Measurements from ENCODE around the gene SLIT1.

SLIT1 gene

GRCh38 chr10:97063983-97064837 lies 121.5 kb downstream of the SLIT1 start:
- DNase-seq (ENCODE audit: low read depth in 2 of 2) = no peak

GRCh38 chr10:97063271-97063982 lies 122.3 kb downstream of the SLIT1 start:
- DNase-seq (ENCODE audit: low read depth in 2 of 2) = no peak

- no peak for DNase-seq (ENCODE audit: low read depth in 2 of 2)
Observed at GRCh38 chr10:97062456-97062855, 123.3 kb downstream of the SLIT1 start.

- DNase-seq (ENCODE audit: low read depth in 2 of 2) = no peak
Observed at GRCh38 chr10:97062046-97062445, 123.7 kb downstream of the SLIT1 start.

- DNase-seq (ENCODE audit: low read depth in 2 of 2) = no peak
Observed at GRCh38 chr10:97061423-97061822, 124.3 kb downstream of the SLIT1 start.

- no peak for DNase-seq (ENCODE audit: low read depth in 2 of 2)
Observed at GRCh38 chr10:97060441-97061084, 125.2 kb downstream of the SLIT1 start.

- DNase-seq (ENCODE audit: low read depth in 2 of 2) = no peak
Observed at GRCh38 chr10:97059872-97060205, 125.9 kb downstream of the SLIT1 start.

GRCh38 chr10:97059006-97059871 lies 126.5 kb downstream of the SLIT1 start:
- DNase-seq (ENCODE audit: low read depth in 2 of 2) = no peak

GRCh38 chr10:97058521-97058920 lies 127.2 kb downstream of the SLIT1 start:
- no peak for DNase-seq (ENCODE audit: low read depth in 2 of 2)

GRCh38 chr10:97057491-97058235 lies 128.1 kb downstream of the SLIT1 start:
- DNase-seq (ENCODE audit: low read depth in 2 of 2) = no peak

- no peak for DNase-seq (ENCODE audit: low read depth in 2 of 2)
Observed at GRCh38 chr10:97056003-97056630, 129.6 kb downstream of the SLIT1 start.

GRCh38 chr10:97053276-97053675 lies 132.5 kb downstream of the SLIT1 start:
- no peak for DNase-seq (ENCODE audit: low read depth in 2 of 2)

GRCh38 chr10:97050956-97051496 lies 134.7 kb downstream of the SLIT1 start:
- DNase-seq (ENCODE audit: low read depth in 2 of 2) = no peak

GRCh38 chr10:97050205-97050745 lies 135.5 kb downstream of the SLIT1 start:
- no peak for DNase-seq (ENCODE audit: low read depth in 2 of 2)

- DNase-seq (ENCODE audit: low read depth in 2 of 2) = no peak
Observed at GRCh38 chr10:97049670-97050069, 136.1 kb downstream of the SLIT1 start.

- DNase-seq (ENCODE audit: low read depth in 2 of 2) = no peak
Observed at GRCh38 chr10:97048649-97049427, 136.9 kb downstream of the SLIT1 start.

- DNase-seq (ENCODE audit: low read depth in 2 of 2) = no peak
Observed at GRCh38 chr10:97047788-97048187, 138.0 kb downstream of the SLIT1 start.

GRCh38 chr10:97047083-97047736 lies 138.5 kb downstream of the SLIT1 start:
- DNase-seq (ENCODE audit: low read depth in 2 of 2) = no peak
